Measurements from ENCODE around the gene MAK.
A peak's percentile ranks its signal among the peaks of the same experiment; 100 is the strongest.

MAK gene

DNA sequence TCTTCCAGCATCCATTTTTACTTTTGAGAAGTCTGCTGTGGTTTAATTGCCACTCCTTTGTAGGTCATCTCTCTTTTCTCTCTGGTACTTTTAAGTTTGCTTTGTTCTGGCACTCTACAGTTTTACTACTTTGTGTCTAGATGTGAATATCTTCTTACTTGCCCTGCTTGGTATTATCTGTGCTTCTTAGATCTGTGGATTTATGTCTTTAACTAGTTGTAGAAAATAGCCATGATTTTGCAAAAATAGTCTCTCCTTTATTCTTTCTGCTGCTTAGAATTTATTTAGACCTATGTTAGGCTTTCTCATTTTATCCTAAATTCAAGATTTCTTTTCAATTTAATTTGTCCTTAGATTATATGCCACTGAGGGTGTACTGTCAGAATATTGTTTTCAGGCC lies 5.2 kb upstream of the MAK start:
- TF ChIP-seq, protein P1, sequence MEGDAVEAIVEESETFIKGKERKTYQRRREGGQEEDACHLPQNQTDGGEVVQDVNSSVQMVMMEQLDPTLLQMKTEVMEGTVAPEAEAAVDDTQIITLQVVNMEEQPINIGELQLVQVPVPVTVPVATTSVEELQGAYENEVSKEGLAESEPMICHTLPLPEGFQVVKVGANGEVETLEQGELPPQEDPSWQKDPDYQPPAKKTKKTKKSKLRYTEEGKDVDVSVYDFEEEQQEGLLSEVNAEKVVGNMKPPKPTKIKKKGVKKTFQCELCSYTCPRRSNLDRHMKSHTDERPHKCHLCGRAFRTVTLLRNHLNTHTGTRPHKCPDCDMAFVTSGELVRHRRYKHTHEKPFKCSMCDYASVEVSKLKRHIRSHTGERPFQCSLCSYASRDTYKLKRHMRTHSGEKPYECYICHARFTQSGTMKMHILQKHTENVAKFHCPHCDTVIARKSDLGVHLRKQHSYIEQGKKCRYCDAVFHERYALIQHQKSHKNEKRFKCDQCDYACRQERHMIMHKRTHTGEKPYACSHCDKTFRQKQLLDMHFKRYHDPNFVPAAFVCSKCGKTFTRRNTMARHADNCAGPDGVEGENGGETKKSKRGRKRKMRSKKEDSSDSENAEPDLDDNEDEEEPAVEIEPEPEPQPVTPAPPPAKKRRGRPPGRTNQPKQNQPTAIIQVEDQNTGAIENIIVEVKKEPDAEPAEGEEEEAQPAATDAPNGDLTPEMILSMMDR (IDR thresholded peaks at IDR 0.05; ENCODE audit: insufficient read depth, low read length, missing control alignments) = no peak
- no peak overlapping the region for H3K4me3 ChIP-seq (ENCODE audit: low read depth, low read length)
- ChIA-PET CTCF (no interaction called here), POLR2A (no interaction called here)
- no peak for DNase-seq (ENCODE audit: low read depth, low spot score)

GRCh38 chr6:10838794-10839333 lies 525 bp upstream of the MAK start:
- ChIA-PET POLR2A (no interaction called here), CTCF (interaction anchor here (1.4 kb wide), 1 partner anchor 737 kb away, joined by 4 read pairs; no protein-coding TSS in a partner anchor)
- peak overlapping the region; percentile 2 for H3K4me3 ChIP-seq (ENCODE audit: low read depth, low read length)
- DNase-seq (ENCODE audit: low read depth, low spot score) = no peak
- TF ChIP-seq, protein P1 (IDR thresholded peaks at IDR 0.05; ENCODE audit: insufficient read depth, low read length, missing control alignments) = no peak

- TF ChIP-seq, protein P1 (IDR thresholded peaks at IDR 0.05; ENCODE audit: insufficient read depth, low read length, missing control alignments) = no peak
- H3K4me3 ChIP-seq (ENCODE audit: low read depth, low read length) = peak overlapping the region; percentile 67
- ChIA-PET CTCF (no interaction called here), POLR2A (no interaction called here)
- no peak for DNase-seq (ENCODE audit: low read depth, low spot score)
Measured at GRCh38 chr6:10837622-10837994, 731 bp downstream of the MAK start.

DNA sequence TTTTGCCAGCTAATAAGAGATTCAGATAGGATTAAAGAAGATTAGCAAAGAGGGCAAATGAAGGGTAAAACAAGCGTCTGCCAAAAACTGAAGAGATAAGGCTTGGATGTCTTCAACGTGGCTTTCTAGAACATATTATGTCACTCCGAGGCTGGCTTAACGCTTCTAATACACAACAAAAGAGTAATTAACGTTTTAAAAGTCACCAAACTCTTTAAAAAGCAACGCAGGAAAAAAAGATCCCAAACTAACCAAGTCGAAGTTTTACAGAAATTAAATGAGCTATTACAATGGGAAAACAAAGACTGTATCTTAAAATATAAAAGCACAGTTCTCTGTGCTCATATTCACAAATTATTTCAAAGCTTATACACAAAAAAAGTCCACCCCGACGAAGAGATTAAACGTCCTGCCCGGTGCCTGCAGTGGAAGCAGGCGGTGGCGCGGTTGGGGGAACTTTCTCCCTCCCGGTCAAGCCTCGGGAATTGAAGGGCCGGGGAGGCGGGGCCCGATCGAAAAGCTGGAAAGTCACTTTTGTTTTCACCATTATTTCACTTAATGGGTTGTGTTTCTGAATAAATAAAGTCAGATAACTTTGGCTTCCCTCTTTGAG lies 1.2 kb downstream of the MAK start:
- no peak for DNase-seq (ENCODE audit: low read depth, low spot score)
- H3K4me3 ChIP-seq (ENCODE audit: low read depth, low read length) = peak overlapping the region; percentile 32
- CTCF ChIA-PET = no interaction called here
- TF ChIP-seq, protein P1 (IDR thresholded peaks at IDR 0.05; ENCODE audit: insufficient read depth, low read length, missing control alignments) = no peak
- POLR2A ChIA-PET = no interaction called here

GRCh38 chr6:10834823-10835222 lies 3.5 kb downstream of the MAK start:
- POLR2A ChIA-PET = no interaction called here
- no peak overlapping the region for H3K4me3 ChIP-seq (ENCODE audit: low read depth, low read length)
- CTCF ChIA-PET = no interaction called here
- DNase-seq (ENCODE audit: low read depth, low spot score) = no peak
- TF ChIP-seq, protein P1 (IDR thresholded peaks at IDR 0.05; ENCODE audit: insufficient read depth, low read length, missing control alignments) = no peak

DNA sequence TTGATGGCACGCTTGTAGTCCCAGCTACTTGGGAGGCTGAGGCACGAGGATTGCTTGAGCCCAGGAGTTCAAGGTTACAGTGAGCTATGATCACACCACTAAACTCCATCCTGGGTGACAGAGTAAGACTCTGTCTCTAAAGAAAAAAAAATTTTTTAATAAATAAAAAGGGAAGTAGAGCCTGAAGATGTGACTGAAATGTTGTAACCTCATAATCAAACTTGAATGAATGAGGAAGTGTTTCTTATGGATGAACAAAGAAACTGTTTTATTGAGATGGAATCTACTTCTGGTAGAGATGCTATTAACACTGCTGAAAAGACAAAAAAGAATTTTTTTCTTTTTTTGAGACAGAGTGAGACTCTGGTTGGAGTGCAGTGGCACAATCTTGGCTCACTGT lies 6.7 kb downstream of the MAK start:
- TF ChIP-seq, protein P1 (IDR thresholded peaks at IDR 0.05; ENCODE audit: insufficient read depth, low read length, missing control alignments) = no peak
- ChIA-PET POLR2A (no interaction called here), CTCF (no interaction called here)
- no peak for DNase-seq (ENCODE audit: low read depth, low spot score)
- H3K4me3 ChIP-seq (ENCODE audit: low read depth, low read length) = no peak overlapping the region
